Loucy (cell line): Measurements from ENCODE around the gene OR2D3.

Source experiments
- EZH2phosphoT487 ChIP-seq: fragments of 200-600 bp; IDR thresholded peaks from 2 replicates; pipeline ENCODE4 v1.6.1; 2018; ENCODE audit warnings: antibody characterized with exemption, mild to moderate bottlenecking, moderate library complexity, borderline replicate concordance
- TF ChIP-seq, protein P1 (sequence below): fragments of 200-600 bp; sonication (generic); conservative IDR thresholded peaks from 2 replicates; pipeline ENCODE4 v1.5.1; 2014; ENCODE audit warnings: mild to moderate bottlenecking, antibody characterized with exemption, low read length

- TF ChIP-seq, protein P1, sequence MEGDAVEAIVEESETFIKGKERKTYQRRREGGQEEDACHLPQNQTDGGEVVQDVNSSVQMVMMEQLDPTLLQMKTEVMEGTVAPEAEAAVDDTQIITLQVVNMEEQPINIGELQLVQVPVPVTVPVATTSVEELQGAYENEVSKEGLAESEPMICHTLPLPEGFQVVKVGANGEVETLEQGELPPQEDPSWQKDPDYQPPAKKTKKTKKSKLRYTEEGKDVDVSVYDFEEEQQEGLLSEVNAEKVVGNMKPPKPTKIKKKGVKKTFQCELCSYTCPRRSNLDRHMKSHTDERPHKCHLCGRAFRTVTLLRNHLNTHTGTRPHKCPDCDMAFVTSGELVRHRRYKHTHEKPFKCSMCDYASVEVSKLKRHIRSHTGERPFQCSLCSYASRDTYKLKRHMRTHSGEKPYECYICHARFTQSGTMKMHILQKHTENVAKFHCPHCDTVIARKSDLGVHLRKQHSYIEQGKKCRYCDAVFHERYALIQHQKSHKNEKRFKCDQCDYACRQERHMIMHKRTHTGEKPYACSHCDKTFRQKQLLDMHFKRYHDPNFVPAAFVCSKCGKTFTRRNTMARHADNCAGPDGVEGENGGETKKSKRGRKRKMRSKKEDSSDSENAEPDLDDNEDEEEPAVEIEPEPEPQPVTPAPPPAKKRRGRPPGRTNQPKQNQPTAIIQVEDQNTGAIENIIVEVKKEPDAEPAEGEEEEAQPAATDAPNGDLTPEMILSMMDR = no peak
- no peak for TF ChIP-seq EZH2phosphoT487
Observed at GRCh38 chr11:6962141-6962540, 41.3 kb downstream of the OR2D3 start.
